Measurements from ENCODE around the gene SCART1. TPM values are rescaled to one million over a fixed set of nuclear protein-coding genes. Genes with fewer than 3 reads are reported as not detected.
"Not testable (repeated sequence)": the region's sequence is repeated elsewhere in the genome, so short reads cannot be mapped to it uniquely, and the experiment has no call there.

SCART1 gene
- polyA plus RNA-seq, 3 donors: 2.1 to 3.9 (median 2.2) TPM

DNA sequence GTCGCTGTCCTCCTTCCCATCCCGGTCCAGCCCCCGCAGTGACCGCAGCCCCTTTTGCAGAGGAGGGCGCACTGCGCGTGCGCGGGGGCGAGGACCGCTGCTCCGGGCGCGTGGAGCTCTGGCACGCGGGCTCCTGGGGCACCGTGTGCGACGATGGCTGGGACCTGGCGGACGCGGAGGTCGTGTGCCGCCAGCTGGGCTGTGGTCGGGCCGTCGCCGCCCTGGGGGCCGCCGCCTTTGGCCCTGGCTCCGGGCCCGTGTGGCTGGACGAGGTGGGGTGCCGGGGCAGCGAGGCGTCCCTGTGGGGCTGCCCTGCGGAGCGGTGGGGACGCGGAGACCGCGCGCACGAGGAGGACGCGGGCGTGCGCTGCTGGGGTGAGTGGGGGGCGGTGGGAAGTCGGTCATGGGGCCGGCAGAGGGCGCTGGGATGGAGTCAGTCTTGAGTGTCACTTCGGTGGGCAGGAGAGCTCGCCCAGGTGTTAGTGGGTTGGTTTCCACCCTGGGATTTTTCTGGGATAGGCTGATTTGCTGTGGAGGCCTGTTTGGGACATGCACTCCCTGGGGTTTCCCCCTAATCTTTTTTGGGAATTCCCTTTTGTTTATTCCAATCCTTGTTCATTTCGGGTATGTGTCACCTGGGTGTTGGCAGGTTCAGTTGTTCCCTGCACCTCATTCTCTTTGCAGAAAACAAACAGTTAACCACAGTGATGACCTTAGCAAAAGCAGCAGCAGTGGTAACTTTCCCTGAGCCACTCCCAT, 11.6 kb downstream of the SCART1 start:
- DNase-seq (ENCODE audit: extremely low read depth in 1 of 11, low read depth in 9 of 11, low spot score in 4 of 11): no peak

DNA sequence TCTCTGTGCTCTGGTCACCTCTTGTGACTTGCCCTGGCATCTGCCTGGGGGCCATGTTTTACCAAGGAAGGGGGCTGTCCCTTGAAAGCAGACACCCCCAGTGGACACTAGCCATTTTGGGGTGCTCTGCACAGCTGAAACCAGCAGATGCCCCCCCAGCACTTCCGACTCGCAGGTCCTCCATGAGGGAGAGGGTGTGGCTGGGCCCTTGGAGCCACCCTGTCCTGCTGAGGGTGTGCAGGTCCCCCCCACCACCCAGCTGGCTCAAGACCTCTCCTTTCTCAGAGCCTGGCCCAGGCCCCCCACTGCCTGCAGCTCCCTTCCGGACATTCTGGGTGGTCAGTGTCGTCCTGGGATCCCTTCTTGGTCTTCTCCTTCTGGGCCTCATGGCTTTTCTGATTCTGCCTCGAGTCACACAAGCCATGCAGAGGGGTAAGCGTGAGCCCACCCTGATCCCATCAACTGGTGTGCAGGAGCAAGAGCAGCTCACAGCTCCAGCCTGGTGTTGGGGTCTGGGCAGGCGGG, 12.3 kb downstream of the SCART1 start:
- DNase-seq (ENCODE audit: extremely low read depth in 1 of 11, low read depth in 9 of 11, low spot score in 4 of 11): no peak

DNA sequence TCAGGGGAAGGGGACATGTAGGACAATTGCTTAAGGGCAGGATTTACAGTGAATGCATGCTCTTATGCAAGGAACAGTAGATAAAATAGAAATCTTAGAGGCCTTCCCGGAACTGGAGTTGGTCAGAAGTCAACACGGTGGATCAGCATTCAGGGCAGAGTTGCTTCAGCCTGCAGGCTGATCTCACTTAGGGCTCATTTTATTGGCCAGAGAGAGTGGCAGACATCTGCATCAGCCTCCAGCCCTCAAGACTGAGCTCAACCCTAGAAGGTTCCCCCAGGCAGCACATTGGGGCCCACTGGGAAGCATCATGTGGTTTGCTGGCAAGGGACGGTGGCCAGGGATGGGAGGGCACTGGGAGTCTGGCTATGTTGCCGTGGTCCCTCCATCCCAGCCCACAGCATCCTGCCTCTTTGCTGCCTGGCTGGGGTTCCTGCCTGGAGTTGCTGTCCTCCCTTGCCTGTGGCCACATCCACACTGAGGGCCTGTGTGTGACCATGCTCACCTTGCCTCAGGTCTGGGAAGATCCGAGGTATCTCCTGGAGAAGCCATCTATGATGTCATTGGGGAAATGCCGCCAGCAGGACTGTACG, 13.0 kb downstream of the SCART1 start:
- no peak for DNase-seq (ENCODE audit: extremely low read depth in 1 of 11, low read depth in 9 of 11, low spot score in 4 of 11)

DNA sequence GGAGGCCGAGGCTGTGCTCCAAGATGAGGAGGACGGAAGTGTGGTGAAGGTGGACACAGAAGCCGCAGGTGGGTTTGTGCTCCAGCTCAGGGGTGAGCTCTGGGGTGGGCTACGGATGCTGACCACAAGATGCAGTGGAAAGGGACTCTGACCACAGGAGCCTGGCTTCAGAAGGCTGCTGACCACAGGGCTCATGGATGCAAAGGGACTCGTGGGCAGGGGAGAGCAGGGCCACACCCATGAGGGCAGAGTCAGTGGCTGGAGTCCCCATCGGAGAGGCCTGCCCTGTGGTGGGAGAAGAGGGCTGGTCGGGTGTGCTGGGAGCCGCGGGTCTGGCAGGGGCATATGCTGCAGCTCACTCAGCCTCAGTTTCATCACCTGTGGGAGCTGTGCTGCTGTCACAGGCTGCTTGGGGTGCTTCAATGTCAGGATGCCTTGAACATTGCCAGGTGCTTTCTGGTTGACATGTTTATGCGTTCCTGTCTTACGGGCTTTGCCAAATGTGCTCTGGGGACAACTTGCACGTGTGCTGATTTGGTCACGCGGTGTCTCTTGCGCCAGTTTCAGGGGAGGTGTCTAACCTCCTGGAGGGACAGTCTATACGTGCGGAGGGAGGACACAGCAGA, 13.7 kb downstream of the SCART1 start:
- DNase-seq (ENCODE audit: extremely low read depth in 1 of 11, low read depth in 9 of 11, low spot score in 4 of 11): no peak

DNA sequence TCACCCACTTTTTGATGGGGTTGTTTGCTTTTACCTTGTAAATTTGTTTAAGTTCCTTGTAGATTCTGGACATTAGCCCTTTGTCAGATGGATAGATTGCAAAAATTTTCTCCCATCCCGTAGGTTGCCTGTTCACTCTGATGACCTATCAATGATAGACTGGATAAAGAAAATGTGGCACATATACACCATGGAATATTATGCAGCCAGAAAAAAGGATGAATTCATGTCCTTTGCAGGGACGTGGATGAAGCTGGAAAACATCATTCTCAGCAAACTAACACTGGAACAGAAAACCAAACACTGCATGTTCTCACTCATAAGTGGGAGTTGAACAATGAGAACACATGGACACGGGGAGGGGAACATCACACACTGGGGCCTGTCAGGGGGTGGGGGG, 15.5 kb downstream of the SCART1 start:
- not testable (repeated sequence) for DNase-seq (ENCODE audit: extremely low read depth in 1 of 11, low read depth in 9 of 11, low spot score in 4 of 11)

DNA sequence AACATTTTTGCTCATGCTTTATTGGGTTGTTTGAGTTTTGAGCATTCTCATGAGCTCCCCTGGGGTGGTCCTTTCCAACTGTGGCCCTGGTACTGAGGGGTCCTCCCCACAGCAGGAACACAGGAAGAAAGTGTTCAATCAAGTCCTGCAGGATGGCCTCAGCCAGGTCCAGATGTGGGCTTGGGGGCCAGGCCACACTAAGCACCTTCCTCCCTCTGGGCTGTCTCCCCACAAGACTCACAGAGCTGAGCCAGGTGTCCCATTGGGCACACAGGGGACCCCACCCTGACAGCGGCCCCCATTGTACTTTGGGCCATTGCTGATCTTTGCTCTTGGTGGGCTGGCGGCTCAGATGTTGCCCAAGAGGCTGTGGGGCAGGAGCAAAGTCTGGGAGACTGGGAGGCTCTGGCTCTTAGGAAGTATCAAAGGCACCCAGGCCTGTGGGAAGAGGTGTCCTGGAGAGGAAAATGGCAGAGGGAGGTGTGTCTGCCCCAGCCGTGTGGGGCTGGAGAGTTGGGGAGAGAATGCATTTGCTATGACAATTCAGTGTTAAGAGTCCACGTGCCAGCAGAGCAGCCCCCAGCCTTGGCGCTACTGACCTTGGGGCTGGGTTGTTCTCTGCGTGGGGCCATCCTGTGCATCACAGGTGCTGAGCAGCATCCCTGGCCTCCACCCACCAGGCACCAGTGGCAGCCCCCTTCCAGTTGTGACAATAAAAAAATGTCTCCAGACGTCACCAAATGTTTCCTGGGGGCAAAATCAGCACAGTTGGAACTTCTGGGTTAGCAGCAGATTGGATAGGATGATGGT, 17.8 kb downstream of the SCART1 start:
- no peak for DNase-seq (ENCODE audit: extremely low read depth in 1 of 11, low read depth in 9 of 11, low spot score in 4 of 11)

DNA sequence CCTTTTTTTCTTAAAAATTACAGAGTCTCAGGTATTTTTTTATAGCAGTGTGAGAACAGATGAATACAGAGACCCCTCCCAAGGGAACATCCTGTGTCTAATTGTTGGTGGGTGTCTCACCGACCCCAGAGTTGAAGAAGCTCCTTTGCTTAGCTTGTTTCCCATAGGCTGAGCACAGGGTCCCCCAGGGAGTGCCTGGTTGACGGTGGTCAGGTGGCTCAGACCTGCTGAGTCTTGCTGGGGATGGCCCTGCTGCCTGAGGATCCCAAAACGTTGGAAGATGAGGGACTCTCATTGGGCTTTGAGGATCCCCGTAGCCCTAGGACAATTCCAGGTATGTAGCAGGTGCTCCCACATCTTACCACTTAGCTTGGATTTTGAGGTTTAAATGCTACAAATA, 19.5 kb downstream of the SCART1 start:
- DNase-seq (ENCODE audit: extremely low read depth in 1 of 11, low read depth in 9 of 11, low spot score in 4 of 11): no peak

DNA sequence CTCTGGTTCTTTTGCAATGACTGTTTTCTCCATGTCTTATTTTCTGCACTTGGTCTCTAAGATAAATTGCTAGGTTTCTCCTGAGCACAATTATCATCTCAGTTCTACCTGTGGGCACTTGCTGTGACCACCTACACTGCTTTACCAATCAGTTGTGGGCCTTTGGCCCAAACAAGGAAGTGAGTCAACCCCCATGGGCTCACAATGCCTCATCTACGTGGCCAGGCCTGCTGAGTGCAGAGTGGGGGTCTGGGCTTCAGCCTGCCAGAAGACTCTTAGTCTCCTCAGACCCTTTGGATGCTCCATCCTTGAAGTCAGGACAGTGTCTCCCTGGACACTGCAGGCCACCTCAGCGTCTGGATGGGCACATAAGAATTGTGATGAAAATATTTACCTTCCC, 20.3 kb downstream of the SCART1 start:
- DNase-seq (ENCODE audit: extremely low read depth in 1 of 11, low read depth in 9 of 11, low spot score in 4 of 11): no peak

DNA sequence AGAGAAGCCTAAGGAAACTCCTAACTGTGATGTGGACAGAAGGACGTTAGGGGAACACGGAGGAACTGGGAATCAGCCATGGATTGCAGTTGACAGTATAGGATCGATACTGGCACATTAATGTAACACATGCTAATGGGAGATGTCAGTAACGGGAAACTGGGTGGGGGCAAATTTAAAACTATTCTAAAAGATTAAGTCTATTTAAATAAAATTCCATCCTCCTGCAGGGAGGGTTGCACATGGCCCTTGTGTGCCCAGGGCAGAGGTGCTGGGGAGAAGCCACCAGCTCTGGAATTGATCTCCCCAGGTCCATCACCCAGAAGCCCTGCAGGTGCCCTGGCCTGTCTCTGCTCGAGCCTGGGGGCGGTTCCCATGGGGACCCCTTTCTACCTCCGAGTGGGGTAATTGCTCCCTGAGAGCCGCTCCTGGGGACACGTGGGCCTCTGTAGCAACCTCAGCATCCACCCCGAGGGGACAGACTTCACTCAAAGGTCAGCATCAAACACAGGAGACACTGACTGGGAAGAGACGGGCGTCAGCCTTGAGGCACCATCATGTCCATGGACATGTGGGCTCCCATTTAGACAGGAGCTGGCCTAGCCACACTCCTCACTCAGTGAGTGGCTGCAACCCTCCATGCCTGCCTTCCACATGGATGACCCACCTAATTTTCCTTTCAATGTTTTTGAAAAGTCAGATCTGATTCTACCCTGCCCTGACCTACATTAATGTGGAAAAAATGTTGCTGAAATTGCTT, 21.1 kb downstream of the SCART1 start:
- no peak for DNase-seq (ENCODE audit: extremely low read depth in 1 of 11, low read depth in 9 of 11, low spot score in 4 of 11)

DNA sequence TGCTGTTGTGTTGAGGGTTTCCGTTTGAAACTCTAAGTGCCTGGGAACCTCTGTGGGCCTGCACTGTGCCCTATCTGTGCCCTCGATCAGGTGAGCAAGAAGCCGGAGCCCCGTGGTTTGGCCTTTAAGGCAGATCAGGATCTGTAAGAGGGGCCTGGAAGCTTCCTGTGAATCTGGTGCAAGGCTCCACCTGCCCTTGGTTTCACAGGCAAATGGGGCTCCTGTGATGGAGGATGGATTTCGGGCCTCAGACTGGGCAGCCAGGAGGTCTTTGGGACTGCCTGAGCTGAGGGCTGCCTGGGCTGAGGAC, 21.6 kb downstream of the SCART1 start:
- no peak for DNase-seq (ENCODE audit: extremely low read depth in 1 of 11, low read depth in 9 of 11, low spot score in 4 of 11)

DNA sequence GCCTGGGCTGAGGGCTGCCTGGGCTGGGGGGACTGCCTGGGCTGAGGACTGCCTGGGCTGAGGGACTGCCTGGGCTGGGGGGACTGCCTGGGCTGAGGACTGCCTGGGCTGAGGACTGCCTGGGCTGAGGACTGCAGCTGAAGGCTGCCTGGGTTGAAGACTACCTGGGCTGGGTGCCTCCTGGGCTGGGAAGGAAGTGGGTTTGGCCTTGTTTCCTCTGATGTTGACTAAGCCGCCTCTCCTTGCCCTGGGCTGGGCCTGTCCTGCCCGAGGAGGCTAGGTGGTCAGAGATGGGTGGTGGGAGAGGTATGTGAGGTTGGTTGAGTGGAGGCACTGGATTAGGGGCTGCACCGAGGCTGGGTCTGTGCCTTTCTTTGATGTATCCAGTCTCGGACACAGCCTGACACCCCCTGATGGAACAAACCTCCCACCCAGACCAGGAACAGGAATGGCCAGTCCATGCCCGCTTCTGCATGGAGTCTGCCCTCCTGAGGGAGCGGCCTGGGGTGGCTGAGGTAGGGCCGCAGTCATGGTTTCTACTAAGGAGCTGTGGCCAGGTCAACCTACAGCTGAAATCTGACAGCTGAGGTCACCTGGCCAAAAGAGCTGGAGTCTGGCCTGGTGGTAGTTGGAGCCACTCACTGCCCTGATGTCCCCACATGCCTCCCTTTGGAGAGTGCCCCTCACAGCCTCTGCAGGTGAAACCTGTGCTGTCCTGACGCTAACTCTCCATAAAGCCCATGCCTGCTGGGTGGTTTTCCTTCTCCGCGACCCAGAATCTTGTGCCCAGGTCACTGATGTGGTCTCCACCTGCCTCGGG, 22.3 kb downstream of the SCART1 start:
- DNase-seq (ENCODE audit: extremely low read depth in 1 of 11, low read depth in 9 of 11, low spot score in 4 of 11): no peak

DNA sequence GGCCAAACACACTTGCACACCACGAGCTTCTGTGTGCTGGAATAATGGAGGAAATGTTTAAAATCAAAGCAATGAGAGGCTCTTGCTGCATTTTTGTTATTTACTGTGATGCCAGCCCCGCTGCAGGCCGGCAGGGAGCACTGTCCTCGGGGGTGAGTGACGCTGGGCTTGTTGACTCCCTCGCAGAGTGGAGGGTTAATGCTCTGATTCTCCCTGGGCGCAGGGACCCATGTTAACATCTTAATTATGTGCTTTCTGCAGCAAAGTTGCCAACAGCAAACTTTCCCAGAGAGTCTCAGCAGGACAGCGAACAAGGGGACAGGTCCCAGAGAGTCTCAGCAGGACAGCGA, 22.9 kb downstream of the SCART1 start:
- no peak for DNase-seq (ENCODE audit: extremely low read depth in 1 of 11, low read depth in 9 of 11, low spot score in 4 of 11)

DNA sequence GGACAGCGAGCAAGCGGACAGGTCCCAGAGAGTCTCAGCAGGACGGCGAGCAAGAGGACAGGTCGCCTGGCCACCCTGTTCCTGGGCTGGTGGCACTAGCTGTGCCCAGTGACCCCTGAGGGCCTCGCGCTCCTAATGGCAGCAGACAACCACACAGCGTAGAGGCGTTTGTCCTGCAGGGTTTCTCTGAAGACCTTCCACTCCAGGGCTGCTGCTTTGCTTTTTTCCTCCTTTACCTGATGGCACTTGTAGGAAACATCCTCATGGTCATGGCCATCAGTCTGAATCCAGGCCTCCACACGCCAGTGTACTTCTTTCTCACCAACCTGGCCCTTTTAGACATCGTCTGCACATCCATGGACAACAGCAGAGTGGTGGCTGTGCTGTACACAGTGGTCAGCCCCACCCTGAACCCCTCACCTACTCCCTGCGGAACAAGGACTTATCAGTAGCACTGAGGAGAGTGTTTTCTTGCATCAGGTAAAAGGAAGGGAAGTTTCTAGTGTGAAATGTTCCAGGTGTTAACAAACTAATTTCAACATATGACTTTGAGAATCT, 27.4 kb downstream of the SCART1 start:
- DNase-seq (ENCODE audit: extremely low read depth in 1 of 11, low read depth in 9 of 11, low spot score in 4 of 11): no peak

DNA sequence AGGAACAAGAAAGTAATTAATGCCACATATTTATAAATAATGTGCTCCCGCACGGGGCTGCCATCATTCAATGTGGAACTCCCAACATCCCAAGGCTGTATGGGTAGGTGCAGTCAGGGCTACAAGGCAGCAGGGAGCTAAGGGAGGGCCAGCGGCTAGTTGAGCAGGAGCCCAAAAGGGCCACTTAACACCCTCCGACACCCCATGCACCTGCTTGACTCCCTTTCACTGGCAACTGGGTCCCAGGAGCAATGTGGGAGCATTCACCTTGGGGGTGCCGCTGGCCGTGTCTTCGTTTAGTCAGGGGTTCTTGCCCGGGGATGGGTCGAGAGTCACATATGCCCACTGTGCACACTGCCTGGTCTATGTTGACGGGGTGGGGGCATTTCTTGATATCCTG, 27.9 kb downstream of the SCART1 start:
- no peak for DNase-seq (ENCODE audit: extremely low read depth in 1 of 11, low read depth in 9 of 11, low spot score in 4 of 11)

DNA sequence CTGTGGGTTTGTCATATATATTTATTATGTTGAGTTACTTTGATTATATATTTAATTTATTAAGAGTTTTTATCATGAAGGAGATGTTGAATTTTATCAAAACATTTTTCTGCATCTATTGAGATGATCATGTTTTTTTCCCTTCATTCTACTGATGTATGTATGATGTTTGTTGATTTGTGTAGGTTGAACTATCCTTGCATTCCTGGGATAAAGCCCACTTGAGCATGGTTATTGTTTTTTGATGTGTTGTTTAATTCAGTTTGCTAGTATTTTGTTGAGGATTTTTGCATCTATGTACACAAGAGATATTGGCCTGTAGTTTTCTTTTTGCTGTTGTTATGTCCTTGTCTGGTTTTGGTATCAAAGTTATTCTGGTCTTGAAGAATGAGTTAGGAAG, 31.1 kb downstream of the SCART1 start:
- DNase-seq (ENCODE audit: extremely low read depth in 1 of 11, low read depth in 9 of 11, low spot score in 4 of 11): no peak

DNA sequence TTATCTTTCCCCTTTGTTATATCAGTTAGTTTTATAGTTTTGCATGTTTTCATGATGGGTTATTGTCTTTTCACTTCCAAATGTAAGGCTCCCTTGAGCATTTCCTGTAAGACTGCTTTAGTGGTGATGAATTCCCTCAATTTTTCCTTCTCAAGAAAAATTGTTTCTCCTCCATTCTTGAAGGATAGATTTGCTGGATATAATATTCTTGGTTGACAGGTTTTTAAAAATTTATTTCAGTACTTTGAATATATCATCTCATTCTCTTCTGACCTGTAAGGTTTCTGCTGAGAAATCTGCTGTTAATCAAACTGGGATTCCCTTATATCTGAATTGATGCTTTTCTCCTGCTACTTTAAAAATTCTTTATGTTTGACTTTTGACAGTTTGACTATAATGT, 33.3 kb downstream of the SCART1 start:
- no peak for DNase-seq (ENCODE audit: extremely low read depth in 1 of 11, low read depth in 9 of 11, low spot score in 4 of 11)

DNA sequence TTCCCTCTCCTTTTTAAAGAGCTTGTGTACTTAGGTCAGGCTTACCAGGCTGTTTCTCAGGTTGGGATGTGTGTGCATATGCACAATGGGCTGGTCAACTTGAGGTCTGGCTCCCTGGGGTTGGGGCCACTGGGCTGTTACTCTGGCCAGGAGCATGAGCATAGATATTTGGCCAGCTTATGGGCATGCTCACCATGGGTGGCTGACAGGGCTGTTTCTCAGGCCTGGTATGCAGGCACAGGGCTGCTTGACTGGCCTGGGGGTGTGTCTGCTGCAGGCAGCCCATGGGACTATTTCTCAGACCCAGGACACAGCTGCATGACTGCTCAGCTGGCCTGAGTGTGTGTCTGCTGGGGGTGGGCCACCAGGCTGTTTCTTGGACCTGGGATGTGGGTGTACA, 34.6 kb downstream of the SCART1 start:
- no peak for DNase-seq (ENCODE audit: extremely low read depth in 1 of 11, low read depth in 9 of 11, low spot score in 4 of 11)

Data from renal cortex interstitium (tissue), 11 donors.